NCI-H128 (cell line): ENCODE results near the gene TSPAN9.

ENCODE experiments used
- DNase-seq: peaks from one replicate; lab custom pipeline; 2025; ENCODE audit not compliant: unreplicated experiment; lab: John Stamatoyannopoulos, UW

Gene TSPAN9

DNA sequence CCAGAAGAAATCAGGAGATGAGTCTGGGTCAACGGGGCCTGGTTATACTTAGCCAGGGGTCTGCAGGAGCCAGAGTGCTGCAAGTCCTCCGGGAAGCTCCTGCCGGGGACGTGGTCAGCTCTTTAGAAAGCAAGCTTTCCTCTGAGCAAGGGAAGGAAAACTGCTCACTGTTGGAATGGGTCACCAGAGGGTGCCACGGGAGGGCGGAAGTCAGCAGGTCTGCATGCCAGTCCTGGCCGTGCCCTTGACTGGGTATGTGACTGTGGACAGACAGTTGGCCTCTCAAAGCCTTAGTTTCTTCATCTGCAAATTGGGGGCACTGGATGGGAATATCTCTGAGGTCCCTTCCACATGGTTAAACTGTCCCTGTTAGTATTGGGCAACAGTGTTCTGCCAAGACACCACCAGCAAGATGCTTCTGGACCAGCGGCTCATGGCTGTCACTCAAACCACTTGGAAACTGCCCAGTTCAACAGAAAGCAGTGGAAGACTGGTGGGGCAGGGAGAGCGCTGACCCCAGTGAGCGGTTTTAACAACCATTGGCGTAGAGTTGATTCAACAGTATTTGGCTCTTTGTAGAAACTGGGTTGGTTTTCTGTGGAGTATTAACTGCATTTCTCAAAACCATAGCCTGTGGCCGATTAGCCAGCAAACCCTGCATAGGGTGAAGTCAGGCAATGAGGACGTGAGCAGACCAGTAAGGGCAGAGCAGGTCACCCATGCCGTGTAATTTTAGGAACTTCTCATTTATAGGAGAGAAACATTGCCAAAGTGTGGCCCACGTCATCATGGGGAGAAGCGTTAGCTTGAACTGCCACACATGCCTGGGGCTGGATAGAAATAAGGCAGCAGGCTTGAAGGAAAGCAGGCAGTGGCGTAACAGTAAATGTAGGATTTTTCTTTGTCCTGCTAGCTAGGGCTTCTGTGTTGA is 249.9 kb downstream of the TSPAN9 start:
- no peak for DNase-seq

DNA sequence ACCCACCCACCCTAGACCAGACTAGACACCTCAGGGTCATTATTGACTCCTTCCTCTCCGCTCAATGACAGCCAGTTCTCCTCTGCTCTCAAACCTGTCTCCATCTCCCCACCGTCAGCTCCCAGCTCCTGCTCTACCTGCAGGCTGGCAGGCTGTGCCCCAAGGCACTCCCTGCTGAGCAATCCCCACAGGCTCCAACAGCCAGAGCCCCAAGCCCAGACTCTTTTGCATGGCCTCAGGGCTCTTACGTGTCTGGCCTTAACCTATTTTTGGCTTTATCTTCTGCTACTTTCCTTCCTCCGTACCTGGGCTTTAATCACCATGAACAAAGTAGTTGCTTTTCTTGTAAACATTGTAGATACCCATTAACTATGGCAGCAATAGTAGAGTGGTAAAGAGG is 250.9 kb downstream of the TSPAN9 start:
- no peak for DNase-seq

DNA sequence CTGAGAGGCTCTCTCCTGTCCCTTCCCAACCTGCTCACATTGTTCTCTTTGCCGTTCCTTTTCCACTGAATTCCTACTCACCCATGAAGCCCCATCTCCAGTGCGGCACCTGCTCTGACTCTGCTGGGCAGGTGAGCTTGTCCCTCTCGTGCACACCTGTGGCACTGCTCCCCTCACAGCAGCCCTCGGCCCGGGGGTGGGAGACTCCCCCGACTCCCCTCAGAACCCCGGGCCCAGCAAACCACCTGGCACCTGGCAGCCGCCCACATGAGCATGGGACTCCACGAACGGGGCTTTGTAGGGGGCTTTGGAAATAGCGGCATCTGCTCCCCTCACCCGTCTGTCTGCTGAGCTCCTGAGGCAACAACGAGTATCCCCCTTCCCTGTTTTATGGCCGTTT is 251.4 kb downstream of the TSPAN9 start:
- DNase-seq: no peak

DNA sequence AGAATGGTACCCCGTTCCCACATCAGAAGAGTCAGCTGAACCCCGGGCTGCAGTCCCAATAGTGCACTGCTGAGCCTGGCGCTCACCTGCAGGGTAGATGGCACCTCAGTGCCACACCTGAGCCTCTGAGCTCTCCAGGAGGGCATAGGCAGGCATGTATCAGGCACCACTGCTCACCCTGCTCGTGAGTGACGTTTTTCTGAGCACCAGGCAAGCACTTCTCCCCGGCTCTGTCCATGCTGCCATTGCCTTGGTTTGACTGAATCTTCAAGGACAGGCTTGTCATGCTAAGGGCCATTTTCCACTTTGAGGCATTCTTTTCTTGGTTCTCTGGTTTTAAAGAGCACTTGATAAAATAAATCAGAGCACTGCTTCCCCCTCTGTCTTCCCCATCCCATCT is 252.2 kb downstream of the TSPAN9 start:
- DNase-seq: no peak

DNA sequence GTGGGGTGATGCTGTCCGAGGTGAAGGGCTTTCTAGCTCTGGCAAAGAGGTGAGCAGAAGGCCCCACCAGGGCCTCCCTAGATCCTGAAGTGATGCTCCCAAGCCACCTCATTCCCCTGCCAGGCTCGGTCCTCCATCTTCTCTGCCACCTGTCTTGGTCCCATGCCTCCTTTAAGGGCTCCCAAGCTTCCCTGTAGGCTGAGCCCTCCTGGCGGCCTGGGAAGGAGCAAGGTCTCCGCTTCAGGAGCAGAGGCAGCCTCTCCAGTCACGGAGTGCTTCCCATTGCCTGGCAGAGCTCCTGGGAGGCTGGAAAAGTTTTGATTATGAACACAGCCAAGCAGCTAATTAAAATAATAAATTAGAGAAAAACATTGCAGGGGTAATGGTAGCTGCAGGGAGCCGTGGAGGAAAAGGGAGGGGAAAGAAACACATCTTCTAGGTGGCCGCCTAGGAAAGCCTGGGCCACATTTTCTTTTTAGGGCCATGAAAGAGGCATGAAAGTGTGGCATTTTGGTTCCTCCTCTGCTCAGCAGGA is 253.9 kb downstream of the TSPAN9 start:
- no peak for DNase-seq

DNA sequence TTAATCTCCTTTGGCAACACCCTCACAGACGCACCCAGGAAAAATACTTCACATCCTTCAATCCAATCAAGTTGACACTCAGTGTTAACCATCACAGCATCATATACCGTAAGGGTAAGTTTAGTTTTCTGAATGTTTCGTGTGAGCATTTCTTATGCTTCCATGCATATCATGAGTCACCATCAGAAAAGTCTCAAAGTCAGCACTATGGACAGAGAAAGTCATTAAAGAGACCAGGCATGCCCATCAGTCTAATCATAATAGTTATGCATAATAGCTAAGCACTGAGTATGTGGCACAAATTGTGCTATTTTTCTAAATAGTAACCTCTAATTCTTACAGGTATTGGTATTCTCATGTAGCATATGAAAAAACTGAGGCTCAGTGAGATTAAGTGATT is 255.0 kb downstream of the TSPAN9 start:
- DNase-seq: no peak

DNA sequence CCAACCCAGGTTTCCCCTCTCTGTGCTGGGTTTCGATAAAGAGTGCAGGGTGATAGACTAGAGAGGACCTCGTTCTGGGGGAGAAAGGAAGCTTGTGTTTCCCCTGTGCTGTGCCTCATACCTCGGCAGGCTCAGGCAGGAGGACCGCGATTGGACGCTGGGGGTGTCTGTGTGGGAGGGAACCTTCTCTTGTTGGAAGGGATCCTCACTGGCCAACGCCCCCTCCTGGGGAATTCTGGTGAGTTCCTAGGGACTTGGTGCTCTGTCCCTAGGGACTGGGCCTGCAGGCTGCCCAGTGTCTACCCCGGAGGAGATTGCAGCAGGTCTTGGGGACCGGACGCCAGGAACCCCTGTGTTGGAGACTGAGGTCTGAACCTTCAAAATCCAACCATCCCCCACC is 256.4 kb downstream of the TSPAN9 start:
- no peak for DNase-seq

DNA sequence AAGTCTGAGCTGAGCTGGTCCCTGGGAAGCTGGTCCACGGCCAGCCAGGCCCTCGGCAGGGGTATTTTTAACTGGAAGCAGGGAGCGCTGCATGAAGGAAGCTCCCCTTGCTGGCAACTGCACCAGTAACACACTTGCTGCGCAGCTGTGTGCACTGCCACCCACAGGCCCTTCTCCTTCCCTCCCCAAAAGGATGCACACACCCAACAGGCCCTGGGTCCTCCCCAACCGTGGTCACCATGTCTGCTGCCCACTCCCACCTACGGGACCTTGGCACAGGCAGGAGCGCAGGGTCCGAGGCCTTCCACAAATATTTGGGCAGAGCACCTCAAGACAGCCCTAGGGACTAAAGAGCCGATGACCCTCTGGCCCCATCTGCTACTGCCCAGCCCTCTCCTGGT is 256.8 kb downstream of the TSPAN9 start:
- no peak for DNase-seq

DNA sequence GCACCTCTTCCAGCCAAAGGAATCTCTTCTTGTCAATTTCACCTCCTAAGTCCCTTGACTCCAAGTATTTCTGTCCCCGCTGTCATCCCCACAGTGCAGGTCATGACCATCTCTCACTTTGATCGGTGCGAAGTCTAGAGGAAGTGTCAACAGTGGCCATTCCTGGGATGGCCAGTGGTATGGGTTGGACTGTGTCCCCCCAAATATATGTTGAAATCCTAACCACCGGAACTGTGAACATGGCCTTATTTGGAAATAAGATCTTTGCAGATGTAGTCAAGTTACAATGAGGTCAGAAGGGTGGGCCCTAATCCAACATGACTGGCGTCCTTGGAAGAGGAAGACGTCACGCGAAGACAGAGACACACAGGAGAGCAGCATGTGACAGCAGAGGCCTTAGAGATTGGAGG is 257.9 kb downstream of the TSPAN9 start:
- DNase-seq: no peak
